Activated CD4-positive, alpha-beta T cell treated with anti-CD3 and anti-CD28 coated beads, Interleukin-2, Interleukin-6, amounts not matched to agents 100 ng/mL and 50 ng/mL, durations not matched to agents 16 hours and 8 hours (primary cell): ENCODE data around the gene ADAMTS3.

ENCODE experiments used
- DNase-seq: peaks from one replicate; pipeline ENCODE4 v3.0.0-alpha.2; 2020

ADAMTS3 gene

DNA sequence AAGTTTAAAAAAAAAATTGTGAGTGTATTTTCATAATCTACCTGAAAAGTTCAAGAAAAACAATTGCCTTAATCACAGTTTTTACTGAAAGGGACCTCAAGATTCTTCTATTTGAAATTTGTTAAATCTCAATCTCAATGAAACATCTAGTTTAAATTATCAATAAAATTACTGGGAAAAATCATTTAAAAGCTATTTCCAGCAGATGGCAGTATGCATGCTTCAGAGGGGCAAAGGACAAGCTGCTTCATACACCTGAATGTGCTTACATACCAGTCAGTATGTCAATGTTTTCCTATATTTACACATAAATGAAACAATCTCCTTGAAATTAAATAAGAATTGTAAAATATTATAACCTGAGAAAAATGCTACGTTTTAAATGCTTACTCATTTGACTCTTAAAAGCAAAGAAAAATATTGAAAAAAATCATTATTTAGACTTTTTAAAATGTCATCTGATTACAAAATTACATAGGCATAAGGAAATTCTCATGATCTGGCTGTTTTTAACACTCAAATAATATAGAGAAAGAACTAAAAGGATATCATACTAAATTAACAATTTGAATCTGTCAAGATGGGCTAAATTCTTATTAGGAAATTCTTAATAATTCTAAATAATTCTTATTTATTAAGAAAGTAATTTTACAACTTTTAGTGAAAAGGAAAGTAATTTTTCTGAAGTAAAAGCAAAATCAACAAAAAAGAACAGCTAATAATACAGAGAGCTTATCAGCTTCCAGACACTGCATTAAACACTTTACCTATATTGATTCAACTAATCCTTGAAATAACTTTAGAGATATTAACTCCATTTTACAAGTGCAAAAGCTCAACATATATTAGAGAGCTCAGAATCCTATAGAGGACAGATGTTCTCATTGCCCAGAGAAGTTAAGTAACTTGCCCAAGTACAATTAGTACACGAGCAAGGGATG lies 242.1 kb downstream of the ADAMTS3 start:
- DNase-seq = peak; percentile 32

DNA sequence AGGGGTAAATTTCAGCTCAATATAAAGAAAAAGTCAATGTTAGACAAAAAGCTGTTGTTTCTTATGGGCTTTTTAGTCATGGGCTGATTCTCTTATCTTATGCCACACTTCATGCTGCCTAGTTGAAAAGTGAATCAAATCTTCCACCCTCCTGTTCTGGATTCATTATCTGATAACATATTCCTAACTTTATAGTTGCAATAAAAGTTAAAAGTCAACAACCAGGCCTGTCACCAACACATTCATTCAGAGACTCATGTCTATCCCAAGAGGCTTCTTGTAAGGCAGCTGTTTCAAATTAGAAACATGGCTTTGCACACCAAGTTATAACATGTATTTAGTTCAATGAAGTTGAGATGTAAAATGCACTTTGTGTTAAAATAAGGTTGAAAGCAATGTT lies 243.8 kb downstream of the ADAMTS3 start:
- DNase-seq = no peak

DNA sequence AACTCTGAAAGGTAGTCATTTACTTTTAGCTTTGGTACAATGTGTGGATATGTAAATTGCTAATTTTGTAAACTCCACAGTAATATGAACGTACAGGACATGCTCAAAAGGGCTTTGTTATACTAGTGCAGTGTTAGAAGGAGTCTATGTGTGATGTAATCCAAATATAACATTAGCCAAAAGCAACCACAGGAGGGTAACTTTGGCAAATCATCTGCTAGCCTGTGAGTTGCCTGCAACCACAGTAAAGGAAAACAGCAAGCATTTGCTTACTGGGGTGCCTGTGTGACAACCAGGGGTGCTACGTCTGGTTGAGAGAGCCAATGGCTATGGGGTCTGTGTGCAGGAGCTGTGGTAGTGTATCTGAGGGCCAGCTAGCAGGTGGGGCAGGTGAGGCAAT lies 245.8 kb downstream of the ADAMTS3 start:
- DNase-seq = no peak

DNA sequence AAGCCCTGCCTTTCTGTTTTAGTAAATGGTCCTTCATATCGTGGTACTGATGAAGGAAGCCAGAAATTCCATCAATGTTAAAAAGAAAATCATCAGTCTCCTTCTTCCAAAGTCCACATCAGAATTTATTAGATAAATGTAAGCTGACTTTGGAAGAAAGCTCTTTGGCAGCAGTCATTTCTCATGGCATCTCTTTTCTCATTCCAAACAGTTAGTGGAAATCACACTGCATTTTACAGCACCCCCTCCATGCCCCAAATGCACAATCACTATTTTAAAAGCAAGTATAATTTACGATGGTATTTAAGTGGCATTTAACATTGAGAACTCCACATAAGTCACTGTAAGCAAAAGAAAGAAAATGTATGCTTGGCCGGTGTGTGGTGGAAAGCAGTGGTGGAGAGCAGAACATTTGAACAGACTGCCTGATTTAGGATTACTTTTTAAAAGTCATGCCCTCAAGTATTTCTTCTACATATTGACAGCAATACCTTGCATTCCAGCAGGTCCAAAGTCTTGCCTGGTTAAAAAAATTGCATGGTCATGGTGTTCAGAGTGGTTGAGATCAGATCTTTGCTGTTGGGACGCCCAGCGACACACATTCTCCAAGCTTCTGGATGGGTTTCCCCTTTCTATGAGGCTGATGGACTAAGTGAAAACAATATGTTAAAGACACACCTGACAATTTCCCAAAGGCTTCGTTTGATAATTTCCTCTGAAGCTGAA lies 248.6 kb downstream of the ADAMTS3 start:
- DNase-seq = no peak

DNA sequence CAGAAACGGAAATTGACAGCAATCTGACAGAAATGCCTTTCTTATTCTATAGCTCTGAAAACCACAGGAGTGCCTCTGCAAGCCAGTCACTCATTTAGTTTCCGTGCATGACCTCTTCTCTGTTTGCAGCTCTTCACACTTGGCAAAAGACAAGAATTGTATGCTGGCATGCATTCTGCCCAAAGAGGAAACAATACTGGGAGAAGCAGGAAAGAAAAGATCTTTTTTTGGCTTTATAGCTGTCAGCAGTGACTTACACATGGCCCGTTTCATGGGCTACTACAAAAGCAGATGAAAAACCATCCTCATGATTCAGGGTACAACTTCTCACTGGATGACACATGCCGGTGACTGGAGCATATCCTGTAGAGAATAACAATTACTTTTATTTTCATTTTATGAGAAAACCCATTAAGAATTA lies 249.4 kb downstream of the ADAMTS3 start:
- peak; percentile 3 for DNase-seq

DNA sequence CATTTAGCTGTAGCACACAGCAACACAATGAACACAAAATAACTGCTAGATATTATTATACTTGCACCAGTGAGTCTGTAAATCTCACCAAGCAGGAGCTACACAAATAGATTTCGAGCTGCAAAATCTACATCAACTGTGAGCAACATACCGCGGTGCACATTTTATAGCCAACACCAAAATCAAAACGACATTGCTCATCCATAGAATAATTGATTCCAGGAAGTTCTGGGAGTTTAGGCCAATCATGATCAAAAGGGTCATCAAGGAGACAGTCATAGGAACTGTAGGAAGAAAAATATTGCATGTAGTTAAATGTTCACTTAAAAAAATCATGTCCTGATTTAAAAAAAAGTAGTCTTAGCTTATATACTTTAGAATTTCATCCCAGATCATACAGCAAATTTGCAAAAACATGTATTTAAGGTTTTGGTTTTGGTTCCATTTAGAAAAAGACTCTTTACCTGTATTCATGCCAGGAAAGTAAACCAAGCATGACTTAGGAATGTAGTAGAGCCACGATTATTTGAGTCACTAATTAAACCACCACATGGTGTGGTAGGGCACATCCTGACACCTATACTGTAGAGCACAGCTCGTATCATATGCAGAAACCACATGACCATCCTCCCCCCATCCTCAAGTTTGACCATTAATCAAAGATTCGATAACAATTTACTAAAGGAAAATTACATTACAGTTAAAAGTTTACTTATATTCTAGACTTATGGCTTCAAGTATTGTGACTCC lies 250.4 kb downstream of the ADAMTS3 start:
- DNase-seq = no peak

DNA sequence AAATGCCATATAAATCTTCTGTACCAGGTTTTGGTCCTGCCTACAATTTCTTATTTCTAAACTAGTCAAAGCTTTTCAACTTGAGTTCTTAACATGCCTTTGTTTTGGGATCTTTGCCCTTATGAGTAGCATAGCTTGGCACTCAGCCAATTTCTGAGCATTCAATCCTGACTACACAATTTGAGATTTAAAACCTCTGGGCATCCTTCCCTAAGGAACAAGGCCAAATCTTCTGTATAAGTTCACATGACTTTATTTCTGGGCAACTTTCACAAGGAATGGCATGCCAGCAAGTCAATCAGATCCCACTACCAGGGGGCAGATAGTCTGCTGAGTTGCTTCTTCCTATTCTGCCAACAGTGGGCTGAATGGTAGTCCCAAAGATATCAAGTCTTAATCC lies 254.2 kb downstream of the ADAMTS3 start:
- no peak for DNase-seq

DNA sequence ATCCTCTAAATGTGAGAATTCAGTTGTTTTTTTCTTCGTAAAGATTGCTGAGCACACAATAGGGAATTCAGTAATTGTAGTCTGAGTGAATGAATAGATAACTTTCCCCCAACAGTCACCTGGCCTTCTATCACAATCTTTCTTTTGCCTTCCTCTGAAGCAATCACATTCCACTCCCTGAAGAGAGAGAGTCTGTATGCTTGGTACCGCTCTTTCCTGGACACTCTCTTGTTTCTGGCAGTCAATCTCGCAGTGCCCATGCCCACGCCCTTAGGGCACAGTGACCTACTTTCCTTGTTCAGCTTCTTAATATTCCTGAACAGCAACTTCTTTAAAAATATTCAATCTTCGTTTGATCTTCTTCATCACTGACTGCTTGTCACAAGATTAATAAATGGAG lies 255.9 kb downstream of the ADAMTS3 start:
- no peak for DNase-seq

DNA sequence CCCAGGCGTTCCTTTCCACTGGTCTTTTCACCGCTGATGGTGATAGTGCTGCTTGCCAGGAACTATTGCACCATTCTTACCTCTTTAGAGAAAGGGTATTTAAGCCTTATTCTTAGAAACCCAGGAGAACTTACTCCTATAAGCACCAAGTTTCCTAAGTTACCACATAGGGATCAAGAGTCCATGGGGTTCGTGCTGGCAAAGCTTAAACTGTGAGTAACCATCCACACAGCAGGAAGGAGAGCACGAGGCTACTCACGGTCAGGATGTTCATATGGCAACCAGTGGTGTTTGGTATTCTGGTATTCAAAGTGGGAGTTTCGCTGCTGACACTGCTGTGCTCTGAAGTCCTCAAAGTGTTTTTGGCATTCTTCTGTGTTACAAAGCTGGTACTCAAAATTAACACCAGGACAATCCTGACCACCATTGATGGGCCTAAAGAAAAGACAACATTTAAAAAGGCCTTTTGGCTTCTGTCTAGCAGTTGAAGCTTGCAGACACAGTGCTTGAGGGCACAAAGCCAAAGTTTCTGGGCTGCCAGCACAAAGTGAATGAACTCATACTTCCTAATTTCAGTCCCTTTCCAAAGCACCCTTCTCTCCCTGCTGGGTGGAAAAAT lies 256.9 kb downstream of the ADAMTS3 start:
- DNase-seq = no peak

DNA sequence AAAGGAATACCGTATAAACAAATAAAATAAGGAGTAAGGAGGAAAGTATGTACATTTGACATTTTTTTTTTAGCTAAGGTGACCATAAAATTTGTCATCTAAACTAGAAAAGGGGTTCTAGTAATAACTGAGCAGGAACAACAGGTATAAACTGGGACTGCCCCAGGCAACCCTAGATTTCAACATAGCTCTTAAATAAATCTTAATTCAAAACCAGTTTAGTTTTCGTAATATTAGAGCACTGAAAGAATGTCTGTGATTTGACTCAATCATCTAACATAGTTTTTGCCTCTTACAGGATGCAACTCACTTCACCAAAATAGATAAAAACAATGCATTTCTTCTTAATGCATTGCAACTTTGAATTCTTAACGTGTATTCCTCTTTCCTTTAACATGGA lies 257.7 kb downstream of the ADAMTS3 start:
- DNase-seq = no peak

DNA sequence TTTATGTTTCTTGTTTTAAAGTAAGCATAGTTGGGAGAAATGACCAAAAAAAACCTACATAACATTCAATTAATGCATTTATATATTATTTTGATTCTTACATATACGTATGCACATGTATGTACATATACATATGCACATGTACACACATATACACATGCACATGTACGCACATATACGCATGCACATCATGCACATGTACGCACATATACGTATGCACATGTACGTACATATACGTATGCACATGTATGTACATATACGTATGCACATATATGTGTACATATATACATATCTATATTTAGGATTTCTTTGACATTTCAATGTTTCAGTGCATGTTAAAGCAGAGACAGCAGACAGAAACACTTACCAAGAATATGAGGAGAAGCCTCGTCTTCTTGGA lies 263.4 kb downstream of the ADAMTS3 start:
- no peak for DNase-seq

DNA sequence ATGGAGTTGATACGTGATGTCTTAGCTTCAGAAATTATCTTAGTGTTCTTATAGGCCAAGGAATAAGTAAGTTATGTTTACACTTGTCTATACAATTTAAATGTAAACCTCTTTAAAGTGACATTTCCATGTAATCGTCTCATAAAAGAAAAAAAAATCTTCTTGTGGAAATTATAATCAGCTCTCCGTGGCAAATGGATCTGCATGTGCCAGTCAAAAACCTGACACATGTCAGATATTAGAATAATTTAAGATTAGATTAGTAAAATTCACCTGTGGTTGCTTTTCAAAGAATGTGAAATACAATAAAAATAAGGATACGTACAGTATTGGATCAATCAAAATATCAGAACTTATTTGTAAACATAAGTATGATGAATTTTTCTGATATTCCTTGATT lies 263.9 kb downstream of the ADAMTS3 start:
- DNase-seq = no peak

DNA sequence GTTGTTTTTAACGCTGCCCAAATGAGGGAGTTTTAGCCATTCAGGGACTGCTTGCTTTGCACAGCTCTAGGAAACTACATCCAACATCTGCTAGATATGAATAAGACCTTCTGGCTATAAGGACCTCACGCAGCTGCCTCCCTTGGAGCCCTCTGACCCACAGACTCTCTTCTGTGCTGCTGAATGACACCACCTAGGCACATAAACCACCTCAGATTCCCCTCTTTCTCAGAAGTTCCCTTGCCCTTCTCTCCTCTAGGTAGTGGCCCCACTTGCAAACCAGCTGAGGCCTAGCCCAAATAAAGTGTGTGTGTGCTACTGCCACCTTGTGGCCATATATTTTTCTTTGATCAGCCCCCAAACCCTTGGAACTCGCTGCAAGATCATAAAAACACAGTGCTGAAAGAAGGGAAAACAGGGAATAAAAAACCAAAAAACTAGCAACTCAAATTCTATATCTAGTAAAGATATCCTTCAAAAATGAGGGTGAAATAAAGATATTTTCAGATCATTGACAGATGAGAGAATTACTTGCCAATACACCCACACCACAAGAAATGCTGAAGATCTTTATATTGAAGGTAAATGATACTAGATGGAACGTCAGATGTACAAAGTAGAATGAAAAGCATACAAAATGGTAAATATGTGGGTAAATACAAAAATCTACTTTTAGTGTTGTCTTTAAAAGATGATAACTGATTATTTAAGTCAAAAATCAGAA lies 265.9 kb downstream of the ADAMTS3 start:
- DNase-seq = peak; percentile 58

DNA sequence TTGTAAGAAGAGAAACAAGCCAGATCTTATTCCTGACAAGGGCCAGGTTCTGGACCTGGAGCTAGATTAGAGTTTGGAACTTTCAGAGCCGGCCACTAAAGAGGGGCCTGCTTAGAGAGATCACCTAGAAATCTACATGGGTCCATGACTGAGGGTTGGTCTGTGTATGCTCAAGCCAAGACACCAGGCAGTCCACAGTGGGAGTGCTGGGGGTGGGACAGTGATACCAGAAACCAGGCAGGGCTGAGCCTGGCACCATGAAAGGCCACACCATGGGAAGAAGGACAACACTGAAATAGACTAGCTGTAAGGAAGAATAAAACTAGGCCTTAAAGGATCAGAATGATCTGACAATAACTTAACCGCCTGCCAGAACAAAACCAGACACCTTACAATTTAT lies 267.3 kb downstream of the ADAMTS3 start:
- DNase-seq = no peak

DNA sequence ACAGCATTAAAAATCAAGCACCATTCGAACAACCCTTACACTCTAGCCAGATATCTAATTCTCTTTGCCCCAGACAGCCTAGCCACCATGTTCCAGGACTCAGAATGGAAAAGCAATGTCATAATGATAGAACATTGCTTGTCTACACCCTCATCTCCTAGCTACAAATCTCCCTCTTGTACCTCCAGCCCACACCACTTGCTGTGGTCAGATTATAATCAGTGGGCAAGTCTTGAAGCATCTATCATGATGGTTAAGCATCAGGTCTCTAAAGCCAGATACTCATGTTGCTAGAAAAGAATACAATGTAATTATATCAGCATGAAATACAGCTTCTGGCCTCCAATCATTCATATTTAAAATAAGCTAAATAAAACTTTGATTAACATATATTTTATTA lies 268.9 kb downstream of the ADAMTS3 start:
- no peak for DNase-seq

DNA sequence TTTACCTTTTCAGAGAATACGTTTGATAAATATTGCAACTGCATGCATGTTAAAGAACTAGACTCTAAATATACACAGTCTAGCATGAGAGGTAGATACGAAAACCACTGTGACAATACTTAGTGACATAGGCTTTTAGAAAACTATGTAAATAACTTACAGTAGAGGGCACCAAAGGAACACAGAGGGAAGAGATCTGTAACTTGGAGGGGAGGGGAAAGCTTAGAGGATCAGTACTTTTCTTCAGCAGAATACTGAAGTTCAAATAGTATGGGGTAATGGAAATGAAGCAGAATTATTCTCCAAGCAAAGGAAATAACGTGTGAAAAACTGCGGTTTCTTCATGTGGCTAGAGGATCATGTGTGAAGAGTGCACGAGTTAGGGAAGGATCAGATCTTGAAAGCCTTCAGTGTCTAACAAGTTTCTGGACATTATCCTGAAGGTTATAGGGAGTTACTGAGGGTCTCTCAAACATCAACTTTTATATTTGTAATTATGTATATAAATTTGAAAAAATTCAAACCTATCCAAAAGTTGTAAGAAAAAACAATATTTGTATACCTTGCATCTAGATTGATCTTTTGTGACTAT lies 273.0 kb downstream of the ADAMTS3 start:
- peak; percentile 19 for DNase-seq

DNA sequence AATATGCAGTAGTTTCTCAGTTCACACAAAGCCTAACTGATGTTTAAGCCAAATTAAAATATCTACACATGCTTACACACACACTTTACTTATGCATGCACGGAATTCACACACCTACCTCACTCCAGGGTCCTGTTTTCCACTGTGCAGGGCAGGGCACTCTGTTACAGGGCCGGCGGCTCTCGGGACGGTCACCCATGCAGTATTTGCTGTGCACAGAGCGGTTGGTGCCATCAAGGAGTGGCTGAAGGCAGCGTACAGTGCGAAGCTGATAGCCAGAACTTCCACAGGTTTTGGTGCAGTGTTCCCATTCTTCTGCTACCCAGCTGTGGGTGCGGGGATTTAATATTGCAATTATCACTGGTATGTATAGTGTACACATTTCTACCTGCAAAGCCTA lies 278.3 kb downstream of the ADAMTS3 start:
- no peak for DNase-seq

DNA sequence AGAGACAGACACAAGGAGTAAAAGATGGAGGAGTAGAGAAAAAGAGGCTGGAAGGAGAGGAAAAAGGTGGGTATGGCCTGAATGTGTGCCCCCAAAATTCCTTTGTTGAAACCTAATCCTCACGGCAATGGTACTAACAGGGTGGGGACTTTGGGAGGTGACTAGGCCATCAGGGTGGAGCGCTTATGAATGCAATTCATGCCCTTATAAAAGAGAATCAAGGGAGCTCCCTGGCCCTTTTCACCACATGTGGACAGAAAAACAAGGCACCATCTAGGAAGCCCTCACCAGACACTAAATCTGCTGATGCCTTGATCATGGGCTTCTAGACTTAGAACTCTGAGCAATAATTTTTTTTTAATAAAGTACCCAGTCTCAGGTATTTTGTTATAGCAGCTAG lies 282.1 kb downstream of the ADAMTS3 start:
- no peak for DNase-seq

DNA sequence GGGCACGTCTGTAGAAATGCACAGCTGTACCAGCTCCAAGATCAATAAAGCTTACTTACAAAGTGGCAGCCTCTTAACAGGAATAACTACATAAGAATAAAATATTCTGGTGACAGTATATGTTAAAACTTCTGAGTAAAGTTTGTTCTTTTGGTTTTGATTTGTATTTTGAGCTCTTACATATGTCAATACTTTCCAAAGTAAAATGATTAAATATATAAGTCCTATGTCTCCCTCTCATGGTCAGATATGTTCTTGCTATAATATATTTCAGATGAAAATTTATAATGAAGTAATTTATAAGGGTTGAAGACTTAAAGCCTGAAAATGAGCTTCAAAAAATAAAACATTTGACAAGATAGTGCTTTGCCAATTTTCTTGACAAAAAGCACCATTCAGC lies 282.8 kb downstream of the ADAMTS3 start:
- no peak for DNase-seq

DNA sequence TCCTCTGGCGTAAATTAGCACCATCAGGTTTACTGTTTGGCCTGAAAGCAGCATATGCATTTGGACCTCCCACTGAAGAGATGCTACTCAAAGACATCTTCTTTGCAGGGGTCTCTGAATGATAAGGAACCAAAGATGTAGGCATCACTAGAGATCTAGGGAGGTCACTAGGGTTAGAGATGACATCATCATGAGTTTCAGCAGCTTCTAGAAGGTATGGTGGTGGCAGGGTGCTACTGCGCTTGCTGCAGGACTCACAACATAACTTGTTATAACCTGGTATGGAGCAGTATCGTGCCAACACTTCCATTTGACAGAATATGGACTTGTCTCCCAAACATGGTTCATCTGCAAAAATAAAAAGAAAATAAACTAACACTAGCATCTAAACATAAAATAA lies 285.7 kb downstream of the ADAMTS3 start:
- no peak for DNase-seq

DNA sequence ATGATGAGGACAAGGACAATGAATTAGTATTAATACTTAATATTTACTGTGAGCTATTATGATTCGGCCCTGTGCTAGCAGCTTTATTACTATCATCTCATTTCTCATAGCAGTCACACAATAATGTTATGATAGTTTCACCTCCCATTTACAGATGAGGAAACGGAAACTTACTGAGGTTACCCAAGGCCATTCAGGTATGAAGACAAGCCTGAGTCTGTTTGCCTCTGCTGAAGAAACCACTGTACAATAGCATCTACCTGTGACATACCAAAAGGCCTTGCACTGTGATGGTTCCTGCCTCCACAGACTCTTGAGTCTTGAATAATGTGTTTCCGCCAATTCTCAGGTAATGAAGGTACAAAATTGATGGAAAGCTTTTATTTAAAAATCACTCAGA lies 288.8 kb downstream of the ADAMTS3 start:
- no peak for DNase-seq

DNA sequence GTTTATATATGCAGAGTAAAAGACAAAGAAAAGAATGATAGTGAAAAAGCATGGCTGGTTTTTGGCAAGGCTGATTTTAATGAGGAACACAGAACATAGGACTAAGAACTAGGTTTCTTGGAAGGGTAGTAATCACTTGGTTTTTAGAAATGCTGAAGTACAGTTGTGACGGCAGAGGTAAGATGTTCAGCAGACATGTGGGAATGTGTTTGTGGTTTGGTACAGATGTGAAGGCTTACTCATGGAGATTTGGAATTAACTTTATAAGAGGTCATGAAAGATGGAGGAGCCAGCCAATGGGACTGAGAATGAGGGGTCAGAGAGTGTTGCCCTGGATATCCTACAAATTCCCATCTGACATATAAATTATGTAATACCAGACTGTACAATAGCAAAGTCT lies 293.6 kb downstream of the ADAMTS3 start:
- DNase-seq = no peak
